AG09309 (cell line): Measurements from ENCODE around the gene PRPH.
"Not testable (repeated sequence)": the region's sequence is repeated elsewhere in the genome, so short reads cannot be mapped to it uniquely, and the experiment has no call there.

Source experiments
- DNase-seq: peaks from one replicate; pipeline ENCODE4 v3.0.0-alpha.2; 2010; ENCODE audit warnings: low read depth
- H3K4me3 ChIP-seq: 2 replicates; pipeline ENCODE4 v1.5.1; 2011; ENCODE audit warnings: mild to moderate bottlenecking, low read depth, low read length, moderate library complexity; ENCODE audit not compliant: control insufficient read depth
- TF ChIP-seq, protein P1 (sequence below): IDR thresholded peaks from 2 replicates; pipeline ENCODE4 v1.5.1; 2011; ENCODE audit warnings: mild to moderate bottlenecking, low read depth, low read length, inconsistent platforms; ENCODE audit not compliant: insufficient read depth, control insufficient read depth; ENCODE audit errors: missing control alignments

PRPH gene

DNA sequence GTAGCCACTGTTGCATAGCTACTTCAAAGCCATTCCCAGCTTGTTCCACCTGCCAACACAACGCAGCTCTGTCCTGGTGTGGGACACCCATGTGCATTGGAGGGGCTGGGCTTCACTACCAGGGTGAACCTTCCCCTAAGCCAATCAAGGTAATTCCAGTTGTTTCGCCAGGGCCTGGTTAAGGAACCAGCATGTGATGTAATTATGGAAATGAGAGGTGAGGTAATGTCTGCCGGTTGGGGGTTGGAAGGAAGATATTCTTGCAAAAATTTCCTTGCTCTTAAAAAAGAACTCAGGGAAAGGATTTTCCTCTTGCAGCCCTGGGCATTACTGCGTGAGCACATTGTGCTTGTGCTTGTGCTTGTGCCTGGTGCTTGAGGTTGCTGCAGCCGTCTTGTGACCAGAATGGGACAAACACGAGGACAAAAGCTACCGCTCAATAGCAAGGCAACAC lies 15.2 kb upstream of the PRPH start:
- TF ChIP-seq, protein P1, sequence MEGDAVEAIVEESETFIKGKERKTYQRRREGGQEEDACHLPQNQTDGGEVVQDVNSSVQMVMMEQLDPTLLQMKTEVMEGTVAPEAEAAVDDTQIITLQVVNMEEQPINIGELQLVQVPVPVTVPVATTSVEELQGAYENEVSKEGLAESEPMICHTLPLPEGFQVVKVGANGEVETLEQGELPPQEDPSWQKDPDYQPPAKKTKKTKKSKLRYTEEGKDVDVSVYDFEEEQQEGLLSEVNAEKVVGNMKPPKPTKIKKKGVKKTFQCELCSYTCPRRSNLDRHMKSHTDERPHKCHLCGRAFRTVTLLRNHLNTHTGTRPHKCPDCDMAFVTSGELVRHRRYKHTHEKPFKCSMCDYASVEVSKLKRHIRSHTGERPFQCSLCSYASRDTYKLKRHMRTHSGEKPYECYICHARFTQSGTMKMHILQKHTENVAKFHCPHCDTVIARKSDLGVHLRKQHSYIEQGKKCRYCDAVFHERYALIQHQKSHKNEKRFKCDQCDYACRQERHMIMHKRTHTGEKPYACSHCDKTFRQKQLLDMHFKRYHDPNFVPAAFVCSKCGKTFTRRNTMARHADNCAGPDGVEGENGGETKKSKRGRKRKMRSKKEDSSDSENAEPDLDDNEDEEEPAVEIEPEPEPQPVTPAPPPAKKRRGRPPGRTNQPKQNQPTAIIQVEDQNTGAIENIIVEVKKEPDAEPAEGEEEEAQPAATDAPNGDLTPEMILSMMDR = no peak
- H3K4me3 ChIP-seq = no peak overlapping the region
- DNase-seq = no peak

DNA sequence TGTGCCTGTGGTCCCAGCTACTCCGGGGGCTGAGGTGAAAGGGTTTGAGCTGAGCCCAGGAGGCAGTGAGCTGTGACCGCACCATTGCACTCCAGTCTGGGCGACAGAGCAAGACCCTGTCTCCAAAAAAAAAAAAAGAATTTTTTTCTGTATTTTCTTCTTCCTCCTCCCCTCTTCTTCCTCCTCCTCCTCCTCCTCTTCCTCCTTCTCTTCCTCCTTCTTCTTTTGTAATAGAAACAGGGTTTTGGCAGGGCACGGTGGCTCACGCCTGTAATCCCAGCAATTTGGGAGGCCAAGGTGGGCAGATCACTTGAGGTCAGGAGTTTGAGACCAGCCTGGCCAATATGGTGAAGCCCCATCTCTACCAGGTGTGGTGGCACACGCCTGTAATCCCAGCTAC lies 14.4 kb upstream of the PRPH start:
- H3K4me3 ChIP-seq, DNase-seq: not testable (repeated sequence)

DNA sequence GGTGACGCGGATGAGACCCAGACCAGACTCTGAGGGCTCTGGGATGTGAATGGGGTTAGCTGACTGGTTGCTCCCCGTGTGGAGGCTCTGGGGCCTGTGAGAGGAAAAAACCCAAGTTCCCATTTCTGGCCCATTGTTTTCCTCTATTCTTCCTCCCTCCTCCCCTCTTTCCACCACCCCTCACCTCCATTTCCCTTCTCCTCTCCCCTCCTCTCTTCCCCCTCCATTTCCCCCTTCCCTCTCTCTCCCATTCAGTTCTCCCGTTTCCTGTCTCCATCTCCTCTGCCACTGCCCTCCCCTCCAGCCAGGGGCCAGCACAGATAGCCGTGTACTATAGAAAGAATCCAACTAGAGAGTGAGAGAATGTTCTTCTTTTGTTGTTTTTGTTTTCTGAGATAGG lies 12.6 kb upstream of the PRPH start:
- TF ChIP-seq, protein P1 = no peak
- H3K4me3 ChIP-seq = no peak overlapping the region
- DNase-seq = no peak

DNA sequence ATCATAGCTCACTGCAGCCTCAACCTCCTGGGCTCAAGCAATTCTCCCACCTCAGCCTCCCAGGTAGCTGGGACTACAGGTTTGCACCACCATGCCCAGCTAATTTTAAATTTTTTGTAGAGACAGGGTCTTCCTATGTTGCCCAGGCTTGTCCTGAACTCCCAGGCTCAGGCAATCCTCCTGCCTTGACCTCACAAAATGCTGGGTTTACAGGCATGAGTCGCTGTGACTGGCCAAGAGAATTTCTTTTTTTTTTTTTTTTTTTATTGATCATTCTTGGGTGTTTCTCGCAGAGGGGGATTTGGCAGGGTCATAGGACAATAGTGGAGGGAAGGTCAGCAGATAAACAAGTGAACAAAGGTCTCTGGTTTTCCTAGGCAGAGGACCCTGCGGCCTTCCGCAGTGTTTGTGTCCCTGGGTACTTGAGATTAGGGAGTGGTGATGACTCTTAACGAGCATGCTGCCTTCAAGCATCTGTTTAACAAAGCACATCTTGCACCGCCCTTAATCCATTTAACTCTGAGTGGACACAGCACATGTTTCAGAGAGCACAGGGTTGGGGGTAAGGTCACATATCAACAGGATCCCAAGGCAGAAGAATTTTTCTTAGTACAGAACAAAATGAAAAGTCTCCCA lies 12.1 kb upstream of the PRPH start:
- H3K4me3 ChIP-seq, DNase-seq: not testable (repeated sequence)

DNA sequence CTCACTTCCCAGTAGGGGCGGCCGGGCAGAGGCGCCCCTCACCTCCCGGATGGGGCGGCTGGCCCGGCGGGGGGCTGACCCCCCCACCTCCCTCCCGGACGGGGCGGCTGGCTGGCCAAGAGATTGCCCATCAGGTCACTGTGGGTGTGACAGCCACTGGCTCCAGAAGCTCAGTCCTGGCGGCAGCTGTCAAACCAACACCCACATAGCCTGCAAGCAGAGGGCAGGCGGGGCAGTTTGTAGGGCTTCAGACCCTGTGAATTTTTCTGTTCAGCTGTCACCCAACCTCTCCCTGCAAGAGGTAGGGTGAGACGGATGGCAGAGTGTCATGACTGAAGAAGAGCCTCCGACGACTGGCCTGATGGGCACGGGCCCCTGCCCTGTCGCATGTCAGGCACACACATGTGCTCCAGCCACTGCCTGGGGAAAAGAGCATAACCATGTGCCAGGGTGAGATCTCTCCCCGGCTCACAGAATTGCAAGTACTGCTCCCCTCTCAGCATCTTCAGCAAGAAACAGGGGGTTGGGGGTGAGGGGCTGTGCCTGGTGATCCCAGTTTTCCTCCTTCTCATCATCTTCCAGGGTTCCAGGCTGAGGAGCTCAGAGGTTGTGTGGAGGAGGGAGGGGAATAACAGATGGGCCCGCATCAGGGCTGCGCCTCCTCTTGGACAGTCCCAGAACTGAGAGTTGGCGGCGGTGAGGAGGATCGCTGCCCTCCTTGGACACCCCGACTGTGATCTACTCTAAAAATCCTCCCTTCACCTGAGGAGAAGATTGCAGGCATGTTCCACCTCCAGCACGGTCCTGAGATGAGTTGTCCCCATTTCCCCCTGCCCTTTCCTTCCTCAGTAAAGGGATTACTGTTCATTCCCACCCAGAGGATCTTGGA lies 11.2 kb upstream of the PRPH start:
- H3K4me3 ChIP-seq = no peak overlapping the region
- DNase-seq = no peak
- TF ChIP-seq, protein P1 = no peak

DNA sequence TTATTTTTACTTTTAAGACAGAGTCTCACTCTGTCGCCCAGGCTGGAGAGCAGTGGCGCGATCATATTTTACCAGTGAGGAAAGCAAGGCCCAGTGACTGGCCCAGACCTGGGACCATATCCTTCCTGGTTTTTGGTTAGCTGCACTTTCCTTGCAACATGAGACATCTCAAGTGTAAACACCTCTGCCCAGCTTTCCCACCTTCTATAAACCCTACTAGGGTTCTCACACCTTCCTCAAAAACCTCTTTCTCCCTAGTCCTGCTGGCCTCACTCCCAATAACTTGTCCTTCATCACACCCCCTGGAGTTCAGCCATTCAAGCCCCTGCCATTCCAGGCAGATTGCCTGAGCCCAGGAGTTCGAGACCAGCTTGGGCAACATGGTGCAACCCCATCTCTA lies 10.3 kb upstream of the PRPH start:
- DNase-seq = no peak
- TF ChIP-seq, protein P1 = no peak
- H3K4me3 ChIP-seq = no peak overlapping the region

DNA sequence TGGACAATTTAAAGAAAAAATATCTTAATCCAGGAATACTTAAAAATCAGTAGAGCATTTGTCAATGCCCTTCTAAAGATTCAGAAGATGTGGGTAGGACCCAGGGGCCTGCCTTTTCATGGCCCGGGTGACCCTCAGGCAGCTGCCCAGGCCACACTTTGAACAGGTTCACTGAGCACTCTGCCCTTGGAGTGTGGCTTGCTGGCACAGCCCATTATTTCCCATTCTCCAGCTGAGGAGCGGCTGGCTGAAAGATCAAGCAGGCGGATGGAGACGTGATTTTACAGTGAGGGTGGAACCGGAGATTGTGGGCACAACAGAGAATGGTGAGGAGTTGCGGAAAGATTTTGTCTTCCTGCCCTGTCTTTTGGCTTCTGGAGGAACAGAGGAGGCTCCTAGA lies 7.1 kb upstream of the PRPH start:
- no peak overlapping the region for H3K4me3 ChIP-seq
- no peak for DNase-seq
- TF ChIP-seq, protein P1 = no peak

DNA sequence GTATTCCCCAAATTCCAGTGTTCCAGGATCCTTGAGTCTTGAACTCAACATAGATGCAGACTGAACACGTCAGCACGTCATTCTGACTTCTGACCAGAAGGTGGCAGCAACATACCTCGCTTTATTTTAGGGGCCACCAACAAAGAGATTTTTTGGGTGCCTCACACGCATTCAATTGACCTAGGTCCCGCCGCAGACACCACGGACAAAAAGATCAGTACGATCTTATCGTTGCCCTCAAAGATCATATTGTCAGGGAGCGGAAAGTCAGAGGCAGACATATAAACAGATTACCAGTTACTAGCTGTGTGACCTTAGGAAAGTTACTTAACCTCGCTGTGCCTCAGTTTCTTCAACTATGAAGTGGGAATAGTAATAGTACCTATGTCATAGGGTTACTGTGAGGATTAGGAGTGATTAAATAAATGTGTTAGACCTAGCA lies 6.5 kb upstream of the PRPH start:
- DNase-seq = no peak
- TF ChIP-seq, protein P1 = peak; percentile 69
- H3K4me3 ChIP-seq = no peak overlapping the region
